Coronary artery (tissue), 2 donors: Measurements from ENCODE around the gene SLC12A9.
A peak's percentile ranks its signal among the peaks of the same experiment; 100 is the strongest.
"Not testable (repeated sequence)": the region's sequence is repeated elsewhere in the genome, so short reads cannot be mapped to it uniquely, and the experiment has no call there.

Source experiments
- DNase-seq: peaks from one replicate; pipeline ENCODE4 v3.0.0-alpha.2; 2017; ENCODE audit warnings: low spot score
- H3K27ac ChIP-seq, 2 donors: fragments of 200-600 bp; sonication (generic); one replicate each; pipeline ENCODE4 v1.5.1; 2016 to 2019
- H3K4me3 ChIP-seq: fragments of 200-600 bp; sonication (generic); 2 replicates; pipeline ENCODE4 v1.5.1; 2016; ENCODE audit warnings: mild to moderate bottlenecking, moderate library complexity
- TF ChIP-seq, protein P1 (sequence below): fragments of 200-600 bp; sonication (generic); IDR thresholded peaks from one replicate; pipeline ENCODE4 v1.5.1; 2019; ENCODE audit warnings: antibody characterized with exemption

Gene SLC12A9

GRCh38 chr7:100852048-100852872, at the start of gene SLC12A9:
Gene SLC12A9 (plus strand): TSS chr7:100852713. CDS start chr7:100854198, 1,485 bp downstream.
- TF ChIP-seq, protein P1, sequence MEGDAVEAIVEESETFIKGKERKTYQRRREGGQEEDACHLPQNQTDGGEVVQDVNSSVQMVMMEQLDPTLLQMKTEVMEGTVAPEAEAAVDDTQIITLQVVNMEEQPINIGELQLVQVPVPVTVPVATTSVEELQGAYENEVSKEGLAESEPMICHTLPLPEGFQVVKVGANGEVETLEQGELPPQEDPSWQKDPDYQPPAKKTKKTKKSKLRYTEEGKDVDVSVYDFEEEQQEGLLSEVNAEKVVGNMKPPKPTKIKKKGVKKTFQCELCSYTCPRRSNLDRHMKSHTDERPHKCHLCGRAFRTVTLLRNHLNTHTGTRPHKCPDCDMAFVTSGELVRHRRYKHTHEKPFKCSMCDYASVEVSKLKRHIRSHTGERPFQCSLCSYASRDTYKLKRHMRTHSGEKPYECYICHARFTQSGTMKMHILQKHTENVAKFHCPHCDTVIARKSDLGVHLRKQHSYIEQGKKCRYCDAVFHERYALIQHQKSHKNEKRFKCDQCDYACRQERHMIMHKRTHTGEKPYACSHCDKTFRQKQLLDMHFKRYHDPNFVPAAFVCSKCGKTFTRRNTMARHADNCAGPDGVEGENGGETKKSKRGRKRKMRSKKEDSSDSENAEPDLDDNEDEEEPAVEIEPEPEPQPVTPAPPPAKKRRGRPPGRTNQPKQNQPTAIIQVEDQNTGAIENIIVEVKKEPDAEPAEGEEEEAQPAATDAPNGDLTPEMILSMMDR = peak; percentile 87
- H3K27ac ChIP-seq = peak within 1 kb of the TSS; percentile 34 to 91
- H3K4me3 ChIP-seq = peak within 1 kb of the TSS; percentile 94
- peak; percentile 90 for DNase-seq

DNA sequence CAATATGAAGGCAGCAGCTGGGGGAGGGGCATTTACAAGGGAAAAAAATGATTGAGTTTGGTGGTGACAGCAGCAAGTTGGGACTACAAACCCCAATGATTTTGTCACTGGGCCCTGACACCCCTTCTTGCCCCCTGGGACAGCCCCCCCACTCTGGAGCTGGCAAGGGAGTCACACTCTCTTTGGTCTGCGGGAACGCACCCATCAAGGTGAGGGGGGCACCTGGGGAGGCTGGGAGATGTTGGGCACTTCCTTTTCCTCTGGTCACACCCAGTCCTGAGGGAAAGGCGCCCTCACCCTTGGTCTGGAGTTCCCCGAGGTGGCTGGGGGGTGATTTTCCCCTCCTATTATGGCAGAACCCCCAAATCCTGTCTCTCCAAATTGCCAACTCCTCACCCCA, 49.6 kb upstream of the SLC12A9 start:
- H3K27ac ChIP-seq = no peak overlapping the region
- H3K4me3 ChIP-seq = peak overlapping the region; percentile 27
- TF ChIP-seq, protein P1 = no peak
- no peak for DNase-seq

DNA sequence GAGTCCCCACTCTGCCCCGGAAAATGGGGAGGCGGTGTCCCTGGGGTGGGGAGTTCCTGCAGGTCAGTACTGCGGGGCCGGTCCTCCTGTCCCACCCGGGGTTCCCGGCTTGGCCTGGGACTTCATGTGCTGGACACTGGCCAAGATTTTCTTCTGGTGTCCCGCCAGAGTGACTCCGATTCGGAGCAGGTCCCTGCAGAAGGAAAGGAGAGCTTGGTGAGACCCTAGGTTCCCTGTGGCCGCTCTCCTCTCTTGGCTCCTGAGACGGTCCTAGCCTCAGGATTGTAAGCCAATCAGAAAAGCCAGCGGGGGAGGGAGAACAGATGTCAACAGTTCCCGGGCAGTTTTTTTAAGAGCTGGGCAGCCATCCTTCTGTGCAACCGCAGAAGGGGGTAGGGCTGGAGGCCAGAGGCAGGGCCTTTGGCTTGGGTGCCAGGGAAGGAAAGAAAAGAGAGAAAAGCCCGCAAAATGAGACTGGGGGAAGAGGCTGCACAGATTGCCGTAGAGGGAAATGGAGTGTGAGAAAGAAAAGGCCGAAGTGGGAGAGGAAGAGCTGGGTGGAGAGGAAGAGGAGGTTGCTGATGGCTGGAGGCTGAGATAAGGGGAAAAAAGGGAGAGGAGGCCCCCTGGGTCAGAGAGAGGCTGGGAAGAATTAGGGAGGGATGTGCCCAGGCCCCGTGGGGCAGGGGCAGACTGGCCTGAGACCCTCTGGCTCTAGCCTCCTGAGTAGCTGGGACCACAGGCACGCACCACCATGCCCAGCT, 48.9 kb upstream of the SLC12A9 start:
- TF ChIP-seq, protein P1 = no peak
- Histone ChIP-seq H3K4me3 (peak overlapping the region; percentile 27), H3K27ac (no peak overlapping the region)
- DNase-seq = peak; percentile 86

DNA sequence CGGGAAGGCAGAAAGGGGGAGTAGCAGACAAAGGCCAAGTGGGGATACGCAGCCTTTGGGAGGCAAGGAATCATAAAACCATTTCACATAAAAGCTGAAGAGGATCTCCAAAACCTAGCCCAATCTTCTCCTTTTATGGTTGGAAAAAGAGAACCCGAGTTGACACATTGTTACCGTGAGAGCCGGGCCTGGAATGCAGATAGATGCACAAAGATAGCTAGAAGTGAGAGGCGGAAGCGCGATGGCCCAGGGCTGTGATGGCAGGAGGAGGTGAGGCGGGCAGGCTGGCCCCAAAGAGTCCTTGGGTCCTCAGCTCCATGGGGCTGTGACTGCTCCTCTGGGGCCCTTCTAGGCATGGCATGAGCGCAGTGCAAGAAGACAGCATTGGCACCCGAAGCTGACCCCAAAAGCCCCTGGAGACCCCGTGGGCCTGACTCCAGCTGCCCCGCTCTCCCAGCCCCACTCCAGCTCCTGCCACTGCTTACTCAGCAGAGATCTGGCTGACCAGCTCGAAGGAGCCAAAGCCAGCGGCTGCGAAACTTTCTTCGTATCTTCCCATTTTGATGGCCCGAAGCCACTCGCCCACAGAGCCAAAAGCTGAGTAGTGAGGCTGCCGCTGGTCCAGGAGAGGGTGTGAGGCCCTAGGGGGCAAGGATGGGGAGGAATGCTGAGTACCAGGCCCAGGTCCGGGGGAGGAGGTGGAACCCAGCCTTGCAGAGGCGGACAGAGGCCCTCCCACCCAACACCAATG, 47.7 kb upstream of the SLC12A9 start:
- DNase-seq = no peak
- TF ChIP-seq, protein P1 = no peak

GRCh38 chr7:100806276-100806675, 46.2 kb upstream of the SLC12A9 start:
- TF ChIP-seq, protein P1 = no peak
- DNase-seq = no peak
- H3K27ac ChIP-seq = no peak overlapping the region
- no peak overlapping the region for H3K4me3 ChIP-seq

More for the DNA sequence above, 47.7 kb upstream of the SLC12A9 start:
- H3K27ac ChIP-seq = no peak overlapping the region
- H3K4me3 ChIP-seq = no peak overlapping the region

- H3K4me3 ChIP-seq, H3K27ac ChIP-seq, DNase-seq: not testable (repeated sequence)
Measured at GRCh38 chr7:100806883-100807282, 45.6 kb upstream of the SLC12A9 start.

DNA sequence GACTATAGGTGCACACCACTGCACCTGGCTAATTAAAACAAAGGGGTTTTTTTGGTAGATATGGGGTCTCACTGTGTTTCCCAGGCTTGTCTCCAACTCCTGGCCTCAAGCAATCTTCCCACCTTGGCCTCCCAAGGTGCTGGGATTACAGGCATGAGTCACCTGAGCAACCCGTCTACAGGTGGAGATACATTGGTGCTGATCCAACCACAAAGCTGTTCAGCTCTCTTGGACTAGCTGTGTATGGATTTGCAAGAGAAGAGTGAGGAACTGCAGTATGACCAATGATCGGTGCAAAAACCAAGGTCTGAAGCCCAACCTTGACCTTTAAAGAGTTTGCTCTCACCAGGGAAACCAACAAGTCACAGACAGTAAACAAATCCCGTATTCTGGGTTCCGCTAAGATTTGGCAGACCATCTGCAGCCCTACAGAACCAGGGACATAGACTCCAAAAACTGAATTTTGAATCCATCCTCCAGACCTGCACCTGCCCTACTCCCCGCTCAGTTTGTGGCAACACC, 44.1 kb upstream of the SLC12A9 start:
- Histone ChIP-seq H3K27ac (no peak overlapping the region), H3K4me3 (no peak overlapping the region)
- DNase-seq = no peak
- TF ChIP-seq, protein P1 = no peak
